Measurements from ENCODE around the gene MUS81. TPM values are rescaled to one million over a fixed set of nuclear protein-coding genes. Genes with fewer than 3 reads are reported as not detected.

MUS81 gene
- total and polyA plus RNA-seq, 2 of the 13 experiments (the other 11 are each of a cell fraction or from before 2014, with no cell fraction given): 25.6 to 30.2 TPM

DNA sequence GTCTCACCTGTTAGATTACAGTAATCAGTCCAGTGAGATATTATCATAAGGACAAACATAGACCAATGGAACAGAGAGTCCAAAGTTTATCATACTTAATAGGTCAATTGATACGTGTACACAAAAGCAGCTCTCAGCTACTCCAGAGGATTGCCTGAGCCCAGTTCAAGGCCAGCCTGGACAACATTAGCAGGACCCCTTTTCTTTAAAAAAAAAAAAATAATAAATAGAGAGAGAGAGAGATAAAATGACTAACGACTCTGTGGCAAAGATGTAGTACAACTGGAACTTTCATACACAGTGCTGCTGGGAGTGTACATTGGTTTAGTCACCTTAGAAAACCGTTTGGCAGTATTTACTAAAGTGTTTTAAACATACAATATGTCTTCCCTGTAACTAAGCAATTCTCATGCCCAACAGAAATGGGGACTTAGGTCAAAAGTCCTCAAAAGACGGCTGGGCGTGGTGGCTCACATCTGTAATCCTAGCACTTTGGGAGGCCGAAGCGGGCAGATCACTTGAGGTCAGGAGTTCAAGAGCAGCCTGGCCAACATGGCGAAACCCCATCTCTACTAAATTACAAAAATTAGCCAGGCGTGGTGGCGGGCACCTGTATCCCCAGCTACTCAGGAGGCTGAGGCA, 15.9 kb upstream of the MUS81 start (continued):
- TF ChIP-seq, protein P1, sequence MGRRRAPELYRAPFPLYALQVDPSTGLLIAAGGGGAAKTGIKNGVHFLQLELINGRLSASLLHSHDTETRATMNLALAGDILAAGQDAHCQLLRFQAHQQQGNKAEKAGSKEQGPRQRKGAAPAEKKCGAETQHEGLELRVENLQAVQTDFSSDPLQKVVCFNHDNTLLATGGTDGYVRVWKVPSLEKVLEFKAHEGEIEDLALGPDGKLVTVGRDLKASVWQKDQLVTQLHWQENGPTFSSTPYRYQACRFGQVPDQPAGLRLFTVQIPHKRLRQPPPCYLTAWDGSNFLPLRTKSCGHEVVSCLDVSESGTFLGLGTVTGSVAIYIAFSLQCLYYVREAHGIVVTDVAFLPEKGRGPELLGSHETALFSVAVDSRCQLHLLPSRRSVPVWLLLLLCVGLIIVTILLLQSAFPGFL (CRISPR knock-in tag; IDR thresholded peaks at IDR 0.05): no peak
- TF ChIP-seq JDP2 (CRISPR knock-in tag; IDR thresholded peaks at IDR 0.05; ENCODE audit: borderline replicate concordance): no peak
- TF ChIP-seq RBFOX2 (IDR thresholded peaks at IDR 0.05; ENCODE audit: low read depth, low read length): no peak
- TF ChIP-seq SALL1 (CRISPR knock-in tag; IDR thresholded peaks at IDR 0.05): peak; percentile 61
- TF ChIP-seq, protein P2, sequence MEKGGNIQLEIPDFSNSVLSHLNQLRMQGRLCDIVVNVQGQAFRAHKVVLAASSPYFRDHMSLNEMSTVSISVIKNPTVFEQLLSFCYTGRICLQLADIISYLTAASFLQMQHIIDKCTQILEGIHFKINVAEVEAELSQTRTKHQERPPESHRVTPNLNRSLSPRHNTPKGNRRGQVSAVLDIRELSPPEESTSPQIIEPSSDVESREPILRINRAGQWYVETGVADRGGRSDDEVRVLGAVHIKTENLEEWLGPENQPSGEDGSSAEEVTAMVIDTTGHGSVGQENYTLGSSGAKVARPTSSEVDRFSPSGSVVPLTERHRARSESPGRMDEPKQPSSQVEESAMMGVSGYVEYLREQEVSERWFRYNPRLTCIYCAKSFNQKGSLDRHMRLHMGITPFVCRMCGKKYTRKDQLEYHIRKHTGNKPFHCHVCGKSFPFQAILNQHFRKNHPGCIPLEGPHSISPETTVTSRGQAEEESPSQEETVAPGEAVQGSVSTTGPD (CRISPR knock-in tag; IDR thresholded peaks at IDR 0.05): no peak
- TF ChIP-seq KLF15 (CRISPR knock-in tag; IDR thresholded peaks at IDR 0.05; ENCODE audit: borderline replicate concordance): no peak
- no peak for TF ChIP-seq HOXD1 (CRISPR knock-in tag; IDR thresholded peaks at IDR 0.05)
- TF ChIP-seq ZSCAN22 (CRISPR knock-in tag; IDR thresholded peaks at IDR 0.05): no peak
- TF ChIP-seq, protein P3, sequence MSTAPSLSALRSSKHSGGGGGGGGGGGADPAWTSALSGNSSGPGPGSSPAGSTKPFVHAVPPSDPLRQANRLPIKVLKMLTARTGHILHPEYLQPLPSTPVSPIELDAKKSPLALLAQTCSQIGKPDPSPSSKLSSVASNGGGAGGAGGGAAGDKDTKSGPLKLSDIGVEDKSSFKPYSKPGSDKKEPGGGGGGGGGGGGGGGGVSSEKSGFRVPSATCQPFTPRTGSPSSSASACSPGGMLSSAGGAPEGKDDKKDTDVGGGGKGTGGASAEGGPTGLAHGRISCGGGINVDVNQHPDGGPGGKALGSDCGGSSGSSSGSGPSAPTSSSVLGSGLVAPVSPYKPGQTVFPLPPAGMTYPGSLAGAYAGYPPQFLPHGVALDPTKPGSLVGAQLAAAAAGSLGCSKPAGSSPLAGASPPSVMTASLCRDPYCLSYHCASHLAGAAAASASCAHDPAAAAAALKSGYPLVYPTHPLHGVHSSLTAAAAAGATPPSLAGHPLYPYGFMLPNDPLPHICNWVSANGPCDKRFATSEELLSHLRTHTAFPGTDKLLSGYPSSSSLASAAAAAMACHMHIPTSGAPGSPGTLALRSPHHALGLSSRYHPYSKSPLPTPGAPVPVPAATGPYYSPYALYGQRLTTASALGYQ (CRISPR knock-in tag; IDR thresholded peaks at IDR 0.05): no peak
- TF ChIP-seq RARA (CRISPR knock-in tag; IDR thresholded peaks at IDR 0.05): peak; percentile 90
- TF ChIP-seq FOXA1 (IDR thresholded peaks at IDR 0.05): no peak
- TF ChIP-seq FOXA1 (CRISPR knock-in tag; IDR thresholded peaks at IDR 0.05): no peak
- no peak for TF ChIP-seq ZNF282 (IDR thresholded peaks at IDR 0.05; ENCODE audit: partially characterized antibody)
- peak; percentile 54; the same call in 1 of the 2 replicates for TF ChIP-seq NR2F6 (IDR thresholded peaks at IDR 0.05)
- TF ChIP-seq NR2F6 (CRISPR knock-in tag; IDR thresholded peaks at IDR 0.05): peak; percentile 31; the same call in 1 of the 2 replicates
- no peak for TF ChIP-seq ZNF329 (CRISPR knock-in tag; IDR thresholded peaks at IDR 0.05; ENCODE audit: low read depth)
- peak; percentile 38; the same call in 1 of the 2 replicates for TF ChIP-seq SP5 (CRISPR knock-in tag; IDR thresholded peaks at IDR 0.05; ENCODE audit: borderline replicate concordance, low read depth)
- TF ChIP-seq ASH2L (IDR thresholded peaks at IDR 0.05; ENCODE audit: insufficient read length, low read depth, low read length): peak; percentile 59
- TF ChIP-seq CREB1 (IDR thresholded peaks at IDR 0.05): no peak
- peak; percentile 51 for TF ChIP-seq CREB1 (CRISPR knock-in tag; IDR thresholded peaks at IDR 0.05)
- no peak for TF ChIP-seq ZNF775 (CRISPR knock-in tag; IDR thresholded peaks at IDR 0.05; ENCODE audit: borderline replicate concordance)
- peak; percentile 39; the same call in 1 of the 2 replicates for TF ChIP-seq FOXJ3 (CRISPR knock-in tag; IDR thresholded peaks at IDR 0.05; ENCODE audit: borderline replicate concordance)
- TF ChIP-seq DPF2 (CRISPR knock-in tag; IDR thresholded peaks at IDR 0.05; ENCODE audit: borderline replicate concordance, low read depth): no peak
- no peak for TF ChIP-seq ZNF446 (CRISPR knock-in tag; IDR thresholded peaks at IDR 0.05)
- TF ChIP-seq, protein P4, sequence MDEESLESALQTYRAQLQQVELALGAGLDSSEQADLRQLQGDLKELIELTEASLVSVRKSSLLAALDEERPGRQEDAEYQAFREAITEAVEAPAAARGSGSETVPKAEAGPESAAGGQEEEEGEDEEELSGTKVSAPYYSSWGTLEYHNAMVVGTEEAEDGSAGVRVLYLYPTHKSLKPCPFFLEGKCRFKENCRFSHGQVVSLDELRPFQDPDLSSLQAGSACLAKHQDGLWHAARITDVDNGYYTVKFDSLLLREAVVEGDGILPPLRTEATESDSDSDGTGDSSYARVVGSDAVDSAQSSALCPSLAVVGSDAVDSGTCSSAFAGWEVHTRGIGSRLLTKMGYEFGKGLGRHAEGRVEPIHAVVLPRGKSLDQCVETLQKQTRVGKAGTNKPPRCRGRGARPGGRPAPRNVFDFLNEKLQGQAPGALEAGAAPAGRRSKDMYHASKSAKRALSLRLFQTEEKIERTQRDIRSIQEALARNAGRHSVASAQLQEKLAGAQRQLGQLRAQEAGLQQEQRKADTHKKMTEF (CRISPR knock-in tag; IDR thresholded peaks at IDR 0.05): peak; percentile 34; the same call in 1 of the 2 replicates
- peak; percentile 83 for TF ChIP-seq NCOR1 (IDR thresholded peaks at IDR 0.05; ENCODE audit: borderline replicate concordance, low read length)
- TF ChIP-seq, protein P5, sequence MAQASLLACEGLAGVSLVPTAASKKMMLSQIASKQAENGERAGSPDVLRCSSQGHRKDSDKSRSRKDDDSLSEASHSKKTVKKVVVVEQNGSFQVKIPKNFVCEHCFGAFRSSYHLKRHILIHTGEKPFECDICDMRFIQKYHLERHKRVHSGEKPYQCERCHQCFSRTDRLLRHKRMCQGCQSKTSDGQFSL (CRISPR knock-in tag; IDR thresholded peaks at IDR 0.05): no peak

All from HepG2 (cell line).